BJ (cell line): ENCODE data around the gene RAP2C. TPM values are rescaled to one million over a fixed set of nuclear protein-coding genes. Genes with fewer than 3 reads are reported as not detected.
"Not testable (repeated sequence)": the region's sequence is repeated elsewhere in the genome, so short reads cannot be mapped to it uniquely, and the experiment has no call there.

Experiments
- CTCF ChIA-PET: fragments of 350-600 bp; formaldehyde crosslinking; extraction: SDS; loops from one replicate; lab custom pipeline; 2021; ENCODE audit warnings: antibody characterized with exemption, inconsistent platforms; lab: Yijun Ruan, JAX
- POLR2A ChIA-PET: fragments of 300-600 bp; sonication (Branson Sonifier 250); formaldehyde crosslinking; extraction: SDS; loops from one replicate; lab custom pipeline; 2021; ENCODE audit warnings: antibody characterized with exemption; lab: Charles Lee
- DNase-seq: peaks from one replicate; pipeline ENCODE4 v3.0.0-alpha.2; 2011; ENCODE audit warnings: low read depth
- H3K27me3 ChIP-seq: 2 replicates; pipeline ENCODE4 v1.6.0; 2011; ENCODE audit warnings: low read length; ENCODE audit not compliant: control insufficient read depth, insufficient read depth
- H3K36me3 ChIP-seq: 2 replicates; pipeline ENCODE4 v1.5.1; 2011; ENCODE audit warnings: low read length; ENCODE audit not compliant: control insufficient read depth, insufficient read depth
- H3K4me3 ChIP-seq: 2 replicates; pipeline ENCODE4 v1.5.1; 2011; ENCODE audit warnings: low read depth, mild to moderate bottlenecking, control low read depth, low read length
- CTCF ChIP-seq: IDR thresholded peaks from 2 replicates; pipeline ENCODE4 v1.5.1; 2011; ENCODE audit warnings: low read depth, mild to moderate bottlenecking, control low read depth, inconsistent platforms, low read length, moderate library complexity; ENCODE audit not compliant: insufficient read depth
- polyA plus RNA-seq: library from polyadenylated mRNA; depleted of rRNA; stranded (reverse); fragments of >200 nt; gene quantifications from 2 replicates; pipeline ENCODE4 v1.2.3, GENCODE V29; 2011; rRNA removed

RAP2C gene
- polyA plus RNA-seq, 1 experiment = 9.0 TPM

- POLR2A ChIA-PET = no interaction called here
- CTCF ChIA-PET = no interaction called here
- DNase-seq = no peak
- Histone ChIP-seq H3K27me3 (no peaks in the 10 kb centered on the region), H3K4me3 (no peak overlapping the region), H3K36me3 (no peaks in the 10 kb centered on the region)
- TF ChIP-seq CTCF = no peak
Observed at GRCh38 chrX:132165005-132165404, 54.2 kb downstream of the RAP2C start.

- CTCF ChIA-PET, H3K4me3 ChIP-seq, DNase-seq, H3K36me3 ChIP-seq, H3K27me3 ChIP-seq, POLR2A ChIA-PET: not testable (repeated sequence)
Observed at GRCh38 chrX:132163094-132163493, 56.2 kb downstream of the RAP2C start.

- POLR2A ChIA-PET = no interaction called here
- no peak for DNase-seq
- Histone ChIP-seq H3K36me3 (no peaks in the 10 kb centered on the region), H3K4me3 (no peak overlapping the region), H3K27me3 (no peaks in the 10 kb centered on the region)
- TF ChIP-seq CTCF = no peak
- CTCF ChIA-PET = no interaction called here
Observed at GRCh38 chrX:132153166-132153565, 66.1 kb downstream of the RAP2C start.

Other genes starting within 250 kb of the RAP2C start
- gene STK26, start 196.1 kb downstream of the RAP2C start, polyA plus RNA-seq = 0.67 and 1.3 TPM in 2 replicates
- not detected in 2 replicates for gene FRMD7, start 91.4 kb downstream of the RAP2C start, polyA plus RNA-seq